Activated CD4-positive, alpha-beta T cell treated with anti-CD3 and anti-CD28 coated beads for 4 hours (primary cell): ENCODE measurements around the gene CNNM3.
"Not testable (repeated sequence)": the region's sequence is repeated elsewhere in the genome, so short reads cannot be mapped to it uniquely, and the experiment has no call there.

Source experiments
- DNase-seq, 2 donors: peaks; one replicate each; pipeline ENCODE4 v3.0.0-alpha.2; 2020

The CNNM3 gene

DNA sequence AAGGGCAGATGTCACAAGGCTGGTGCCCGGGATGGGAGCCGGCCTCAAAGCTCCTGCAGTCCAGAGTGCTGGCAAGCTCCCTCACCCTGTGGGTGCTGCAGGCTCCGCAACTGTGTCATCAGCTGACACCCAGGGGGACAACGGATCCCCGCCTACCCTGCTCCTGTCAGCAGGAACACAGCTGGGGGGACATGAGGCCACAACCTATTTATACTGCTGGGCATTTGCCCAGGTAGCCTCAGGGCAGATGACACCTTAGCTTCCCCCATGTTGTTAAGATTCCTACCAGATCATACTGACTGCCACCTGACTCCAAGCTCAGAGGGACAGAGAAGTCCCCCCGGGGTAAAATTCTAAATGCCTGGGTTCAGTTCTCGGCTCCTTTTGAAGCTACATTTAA is 26.5 kb downstream of the CNNM3 start:
- no peak for DNase-seq

- no peak for DNase-seq
Observed at GRCh38 chr2:96843538-96844268, 27.6 kb downstream of the CNNM3 start, which contains the start of gene ANKRD23. Gene ANKRD23 (minus strand): TSS chr2:96844021. CDS start chr2:96843992, 29 bp downstream.

DNA sequence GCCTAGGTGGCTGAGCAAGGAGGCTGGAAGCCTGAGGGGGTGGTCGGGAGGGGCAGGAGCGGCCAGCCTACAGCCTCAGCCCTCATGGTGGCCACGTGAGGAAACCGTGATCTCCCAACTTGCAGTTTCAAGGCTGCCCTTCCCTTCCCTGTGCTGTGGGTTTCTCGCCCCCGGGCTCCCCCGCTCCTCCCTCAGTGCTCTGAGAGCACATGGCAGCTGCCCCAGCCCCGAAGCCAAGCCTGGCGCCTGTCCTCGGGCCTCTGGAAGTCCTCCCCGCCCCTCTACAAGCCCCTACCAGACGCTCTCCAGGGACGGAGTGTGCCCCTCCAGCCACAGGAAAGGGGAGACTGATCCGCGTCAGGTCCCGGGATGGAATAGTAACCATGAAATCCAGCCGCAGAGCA is 28.3 kb downstream of the CNNM3 start:
- DNase-seq: no peak

DNA sequence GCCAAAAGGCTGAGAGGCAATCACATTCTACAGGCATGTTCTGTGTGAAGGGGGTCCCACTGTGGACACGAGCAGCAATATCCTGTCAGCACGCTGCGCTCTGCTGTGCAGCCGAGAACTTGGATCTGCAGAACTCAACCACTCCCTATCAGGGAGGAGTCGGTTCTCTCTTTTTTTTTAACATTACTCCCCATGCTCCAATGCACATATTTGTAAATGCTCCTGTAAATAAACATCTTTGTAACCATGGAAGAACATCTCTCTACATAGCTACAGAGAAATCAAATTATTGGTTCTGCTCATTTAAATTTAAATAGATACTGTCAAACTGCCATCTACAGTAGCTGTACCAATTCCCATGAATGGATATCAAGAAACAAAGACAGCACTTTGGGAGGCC is 30.8 kb downstream of the CNNM3 start:
- no peak for DNase-seq

- no peak for DNase-seq
Observed at GRCh38 chr2:96847586-96847985, 31.5 kb downstream of the CNNM3 start.

DNA sequence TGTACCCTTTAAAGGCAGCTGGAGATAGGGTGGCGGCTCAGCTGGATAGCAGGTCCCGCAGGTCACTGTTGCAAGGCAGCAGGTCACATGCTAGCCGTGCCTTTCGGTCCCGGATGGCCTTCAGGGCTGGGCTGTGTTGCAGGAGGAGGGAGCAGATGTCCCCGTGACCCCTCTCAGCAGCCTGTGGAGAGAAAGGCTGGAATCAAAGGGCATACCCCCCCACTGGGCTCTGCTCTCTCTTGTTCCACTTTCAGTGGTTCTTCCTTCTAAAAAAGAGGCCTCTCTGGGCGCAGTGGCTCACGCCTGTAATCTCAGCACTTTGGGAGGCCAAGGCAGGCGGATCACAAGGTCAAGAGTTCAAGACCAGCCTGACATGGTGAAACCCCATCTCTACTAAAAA is 32.2 kb downstream of the CNNM3 start:
- no peak for DNase-seq

- no peak for DNase-seq
Observed at GRCh38 chr2:96852667-96853066, 36.6 kb downstream of the CNNM3 start.

- no peak for DNase-seq
Observed at GRCh38 chr2:96853321-96853720, 37.3 kb downstream of the CNNM3 start.

DNA sequence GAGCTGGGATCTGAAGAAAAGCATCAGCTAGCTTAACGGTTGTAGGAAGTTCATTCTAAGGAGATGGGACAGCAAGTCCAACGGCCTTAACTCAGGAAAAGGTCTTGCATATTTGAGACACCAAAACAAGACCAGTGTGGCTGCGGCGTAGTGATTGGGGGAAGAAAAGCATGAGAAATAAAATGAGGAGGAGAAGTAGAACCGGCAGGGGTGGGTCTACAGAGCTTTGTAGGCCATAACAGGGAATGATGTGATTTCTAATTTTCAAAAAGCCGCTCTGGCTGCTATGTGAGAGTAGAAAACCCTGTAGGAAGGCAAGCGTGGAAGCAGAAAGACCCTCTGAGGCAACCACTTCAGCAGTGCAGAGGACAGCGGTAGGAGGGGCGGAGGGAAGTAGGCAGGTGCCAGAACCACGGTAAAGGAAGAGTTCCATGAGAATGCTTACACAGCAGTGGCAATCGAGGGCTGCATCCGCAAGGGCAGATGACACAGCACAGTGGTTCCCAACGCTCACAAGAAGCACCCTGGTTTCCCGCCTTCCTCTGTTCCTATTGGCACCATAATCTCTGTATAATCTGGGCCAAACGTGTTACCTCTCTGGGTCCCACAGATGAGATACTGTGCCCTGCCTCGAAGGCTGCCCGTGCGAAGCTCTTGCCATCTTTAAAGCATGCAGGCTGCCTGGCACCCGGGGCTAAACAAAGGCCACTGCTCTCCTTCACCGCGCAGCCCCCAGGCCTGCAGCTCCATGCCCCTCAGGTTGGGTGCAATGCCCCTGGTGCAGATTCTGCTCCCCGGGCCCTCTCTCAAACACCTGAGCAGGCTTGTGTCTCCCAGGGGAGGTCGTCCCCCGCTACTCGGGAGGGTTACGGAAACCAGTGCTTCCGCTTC is 41.0 kb downstream of the CNNM3 start:
- peak in 1 of 2 donors; percentile 35 for DNase-seq

DNA sequence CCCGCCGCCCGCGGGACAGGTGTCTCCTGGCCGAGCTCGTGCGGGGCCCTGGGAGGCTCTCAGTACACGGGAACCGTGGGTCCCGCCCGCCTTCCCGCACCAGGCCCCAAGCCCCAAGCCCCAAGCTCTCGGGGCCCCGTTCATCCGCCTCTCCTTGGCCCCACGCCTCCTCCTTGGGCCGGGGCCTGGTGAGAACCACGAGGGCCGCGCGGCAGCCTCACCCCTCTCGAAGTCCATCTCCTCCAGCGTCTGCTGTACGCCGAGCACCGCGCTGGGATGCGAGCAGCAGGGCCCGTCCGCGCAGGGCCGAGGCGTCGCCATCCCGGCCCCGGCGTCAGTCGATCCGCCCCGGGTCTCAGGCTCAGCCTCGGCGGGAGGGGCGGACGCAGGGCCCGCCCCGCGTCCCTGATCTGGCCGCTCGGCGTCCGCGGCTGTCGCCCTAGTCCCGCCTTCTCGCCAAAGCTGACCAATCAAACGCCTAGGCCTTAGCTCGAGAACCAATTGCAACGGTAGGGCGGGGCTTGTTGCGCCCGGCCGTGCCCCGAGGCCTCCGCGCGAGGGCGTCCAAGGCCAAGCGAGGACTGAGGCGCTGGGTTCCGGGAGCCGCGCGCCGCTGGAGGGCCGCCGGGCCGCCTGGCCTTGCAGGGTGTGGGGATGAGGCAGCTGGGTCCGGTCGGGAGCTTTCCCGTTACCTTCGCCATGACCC is 41.8 kb downstream of the CNNM3 start, which contains the start of gene ANKRD39:
Gene ANKRD39, minus strand, starts transcription at position 350 of the 706 bp plus-strand sequence. Its CDS starts 29 bp downstream, at position 321.
- DNase-seq: peak; percentile 97 to 98

DNA sequence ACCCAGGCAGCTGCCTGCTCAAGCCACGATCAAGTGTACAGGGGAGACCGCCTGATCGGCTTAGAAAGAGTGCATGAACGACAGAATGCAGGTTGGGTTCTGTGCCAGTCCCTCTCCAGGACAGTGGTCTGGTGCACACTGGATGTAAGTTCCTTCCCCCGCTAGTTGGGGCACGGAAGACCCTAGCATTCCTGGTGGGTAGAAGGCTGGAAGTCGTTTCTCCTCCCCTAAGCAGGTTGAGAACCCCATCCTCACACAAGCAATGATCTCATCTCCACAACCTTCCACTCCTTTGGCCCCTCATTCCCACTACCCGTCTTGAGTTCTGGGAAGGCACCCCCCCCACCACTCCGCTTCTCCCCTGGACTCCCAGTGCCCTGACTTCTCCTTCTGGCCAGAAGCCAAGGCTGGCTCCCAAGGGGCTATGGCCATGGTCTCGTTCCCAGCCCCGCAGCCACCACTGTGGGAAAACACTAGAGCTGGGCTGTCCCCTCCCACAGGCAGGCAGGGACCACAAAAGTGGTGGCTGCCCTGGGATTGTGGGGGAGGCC is 43.1 kb downstream of the CNNM3 start:
- no peak for DNase-seq

GRCh38 chr2:96859681-96860064 is 43.6 kb downstream of the CNNM3 start:
- no peak for DNase-seq

- DNase-seq: peak; percentile 54 to 60
Observed at GRCh38 chr2:96860065-96861029, 44.3 kb downstream of the CNNM3 start.

DNA sequence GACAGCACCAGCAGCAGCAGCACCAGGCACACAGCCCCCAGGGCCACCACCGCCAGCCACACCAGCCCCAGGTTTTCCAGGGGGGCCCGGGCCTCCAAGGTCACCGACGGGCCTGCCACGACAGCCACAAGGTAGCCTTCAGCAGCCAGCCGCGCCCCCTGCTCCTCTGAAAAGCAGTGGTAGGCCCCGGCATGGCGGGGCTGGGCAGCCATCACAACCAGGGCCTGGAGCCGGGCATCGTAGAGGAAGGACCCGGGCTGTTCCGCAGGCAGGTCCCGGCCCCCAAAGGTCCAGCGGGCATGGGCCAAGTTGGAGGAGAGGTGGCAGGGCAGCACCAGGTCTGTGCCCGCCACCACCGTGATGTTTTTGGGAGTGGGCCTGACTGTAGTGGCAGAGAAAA is 45.0 kb downstream of the CNNM3 start:
- no peak for DNase-seq

- DNase-seq: not testable (repeated sequence)
Observed at GRCh38 chr2:96863056-96863455, 47.0 kb downstream of the CNNM3 start.

- no peak for DNase-seq
Observed at GRCh38 chr2:96863575-96864342, 47.7 kb downstream of the CNNM3 start.

- no peak for DNase-seq
Observed at GRCh38 chr2:96864343-96865091, 48.4 kb downstream of the CNNM3 start.

DNA sequence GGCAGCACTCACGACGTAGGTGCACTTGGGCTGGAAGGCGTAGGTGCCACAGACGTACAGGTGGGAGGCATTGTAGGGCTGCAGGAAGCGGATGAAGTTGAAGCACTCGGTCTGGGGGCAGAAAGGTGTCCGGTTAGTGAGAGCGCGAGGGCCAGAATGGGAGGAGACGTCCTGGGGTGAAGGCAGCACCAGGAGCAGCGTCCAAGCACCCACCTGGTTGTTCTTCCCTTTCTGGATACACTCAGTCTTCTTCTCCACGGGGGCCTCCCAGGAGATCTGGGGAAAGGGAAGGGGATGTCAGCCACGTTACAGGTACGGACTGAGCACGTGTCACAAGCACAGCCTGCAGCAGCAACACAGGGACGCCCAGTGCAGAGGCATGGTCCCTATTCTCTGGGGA is 49.6 kb downstream of the CNNM3 start:
- DNase-seq: no peak

- no peak for DNase-seq
Observed at GRCh38 chr2:96866149-96866548, 50.1 kb downstream of the CNNM3 start.

- DNase-seq: no peak
Observed at GRCh38 chr2:96866586-96866985, 50.5 kb downstream of the CNNM3 start.
